GM04504 (cell line): ENCODE results near the gene SOX18.
"Not testable (repeated sequence)": the region's sequence is repeated elsewhere in the genome, so short reads cannot be mapped to it uniquely, and the experiment has no call there.

Experiments used
- DNase-seq: peaks from one replicate; pipeline ENCODE4 v3.0.0-alpha.2; 2012; ENCODE audit warnings: low read depth

Gene SOX18

GRCh38 chr20:64049060-64049877 lies at the start of gene SOX18:
TSS of gene SOX18 (minus strand) at chr20:64049639. CDS start at chr20:64049516, 123 bp downstream.
- no peak for DNase-seq

- no peak for DNase-seq
These were observed 49.1 kb upstream of the SOX18 start for GRCh38 chr20:64098471-64099013.

GRCh38 chr20:64096535-64096934 lies 47.1 kb upstream of the SOX18 start:
- no peak for DNase-seq

- no peak for DNase-seq
These were observed 46.5 kb upstream of the SOX18 start for GRCh38 chr20:64095927-64096326.

GRCh38 chr20:64095455-64095854 lies 46.0 kb upstream of the SOX18 start:
- no peak for DNase-seq

- DNase-seq = no peak
These were observed 43.6 kb upstream of the SOX18 start for GRCh38 chr20:64093013-64093503.

GRCh38 chr20:64092258-64093012 lies 43.0 kb upstream of the SOX18 start:
- DNase-seq = no peak

GRCh38 chr20:64091770-64092169 lies 42.3 kb upstream of the SOX18 start:
- DNase-seq = no peak

GRCh38 chr20:64091340-64091739 lies 41.9 kb upstream of the SOX18 start:
- DNase-seq = no peak

GRCh38 chr20:64090165-64090564 lies 40.7 kb upstream of the SOX18 start:
- no peak for DNase-seq

GRCh38 chr20:64088586-64088985 lies 39.1 kb upstream of the SOX18 start:
- not testable (repeated sequence) for DNase-seq

- not testable (repeated sequence) for DNase-seq
These were observed 37.9 kb upstream of the SOX18 start for GRCh38 chr20:64087226-64087825.

- DNase-seq = no peak
These were observed 37.4 kb upstream of the SOX18 start for GRCh38 chr20:64086801-64087200.

GRCh38 chr20:64084685-64085152 lies 35.3 kb upstream of the SOX18 start:
- DNase-seq = no peak

- no peak for DNase-seq
These were observed 34.6 kb upstream of the SOX18 start, which contains the start of gene LKAAEAR1 for GRCh38 chr20:64083804-64084684. TSS of gene LKAAEAR1 (minus strand) at chr20:64084398. CDS start at chr20:64084219, 179 bp downstream.

GRCh38 chr20:64083378-64083803 lies 34.0 kb upstream of the SOX18 start:
- DNase-seq = no peak

GRCh38 chr20:64082820-64083377 lies 33.5 kb upstream of the SOX18 start:
- DNase-seq = no peak

GRCh38 chr20:64082126-64082731 lies 32.8 kb upstream of the SOX18 start:
- no peak for DNase-seq

- no peak for DNase-seq
These were observed 32.2 kb upstream of the SOX18 start for GRCh38 chr20:64081624-64081964.
